ENCODE results near the gene NPY5R.

Gene NPY5R

DNA sequence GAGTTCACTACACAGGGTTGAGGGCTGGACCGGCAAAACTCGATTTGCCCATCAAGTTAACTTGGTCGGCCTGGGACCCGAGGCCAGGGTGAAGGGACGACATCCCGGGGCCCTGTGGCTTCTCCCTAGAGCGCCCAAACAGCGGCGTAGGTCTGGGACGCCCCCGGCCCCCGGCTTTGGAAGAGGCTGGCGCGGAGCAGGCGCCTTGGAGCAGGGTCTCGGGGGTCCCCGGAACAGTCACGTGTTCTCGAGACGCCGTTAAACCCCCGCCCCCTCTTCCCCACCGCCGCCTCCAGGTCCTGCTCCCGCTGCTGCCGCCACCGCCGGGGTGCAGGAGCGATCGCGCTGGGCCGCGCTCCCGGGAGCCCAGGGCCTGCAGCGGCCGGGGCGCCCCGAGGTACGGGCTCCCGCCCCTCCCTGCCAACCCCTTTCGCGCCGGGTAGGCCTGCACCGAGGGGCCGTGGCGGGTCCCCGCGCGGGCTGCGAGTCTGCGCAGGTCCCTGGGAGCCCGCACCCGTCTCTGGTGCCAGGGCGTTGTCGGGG lies at the start of gene NPY5R:
Gene NPY5R, plus strand, starts transcription at position 289 of the 543 bp plus-strand sequence. CDS start 6,382 bp downstream, outside the sequence.
- Histone ChIP-seq H3K79me2 (ENCODE audit: insufficient read depth, low read length) (no peaks in the 10 kb centered on the region), H2AFZ (ENCODE audit: low read length) (no peak within 1 kb of the TSS), H3K27me3 (ENCODE audit: insufficient read depth, low read length, poor library complexity, severe bottlenecking) (no peaks in the 10 kb centered on the region), H3K36me3 (ENCODE audit: insufficient read depth, low read length) (no peaks in the 10 kb centered on the region), H3K4me3 (ENCODE audit: low read length, poor library complexity, severe bottlenecking) (no peak within 1 kb of the TSS), H3K9me2 (replicated peaks; ENCODE audit: low read depth, low read length) (no peaks in the 10 kb centered on the region), H3K9me3 (ENCODE audit: insufficient read depth, low read depth, low read length) (no peaks in the 10 kb centered on the region), H4K20me1 (ENCODE audit: insufficient read depth, low read length, poor library complexity, severe bottlenecking) (no peaks in the 10 kb centered on the region), H3K4me2 (ENCODE audit: low read depth, low read length, poor library complexity, severe bottlenecking) (no peak within 1 kb of the TSS), H3F3A (ENCODE audit: low read depth) (no peaks in the 10 kb centered on the region), H3K9ac (ENCODE audit: low read depth, low read length, poor library complexity, severe bottlenecking) (no peak within 1 kb of the TSS), H3K4me1 (ENCODE audit: insufficient read depth, low read length, poor library complexity, severe bottlenecking) (no peaks in the 10 kb centered on the region)
- no peak for TF ChIP-seq EZH2phosphoT487 (IDR thresholded peaks at IDR 0.05; ENCODE audit: borderline replicate concordance)
- TF ChIP-seq CTCF (conservative IDR thresholded peaks at IDR 0.05; ENCODE audit: low read length): no peak

GRCh38 chr4:163295138-163295537 lies 48.6 kb upstream of the NPY5R start:
- no peaks in the 10 kb centered on the region for H3K79me2 ChIP-seq (ENCODE audit: insufficient read depth, low read length)
- no peaks in the 10 kb centered on the region for H3K36me3 ChIP-seq (ENCODE audit: insufficient read depth, low read length)
- no peak overlapping the region for H3K9ac ChIP-seq (ENCODE audit: low read depth, low read length, poor library complexity, severe bottlenecking)
- no peaks in the 10 kb centered on the region for H3K9me3 ChIP-seq (ENCODE audit: insufficient read depth, low read depth, low read length)
- no peaks in the 10 kb centered on the region for H4K20me1 ChIP-seq (ENCODE audit: insufficient read depth, low read length, poor library complexity, severe bottlenecking)
- no peaks in the 10 kb centered on the region for H3F3A ChIP-seq (ENCODE audit: low read depth)
- H3K9me2 ChIP-seq (replicated peaks; ENCODE audit: low read depth, low read length): no peaks in the 10 kb centered on the region
- no peak overlapping the region for H3K4me2 ChIP-seq (ENCODE audit: low read depth, low read length, poor library complexity, severe bottlenecking)
- H3K27me3 ChIP-seq (ENCODE audit: insufficient read depth, low read length, poor library complexity, severe bottlenecking): no peaks in the 10 kb centered on the region
- H3K4me3 ChIP-seq (ENCODE audit: low read length, poor library complexity, severe bottlenecking): no peak overlapping the region
- TF ChIP-seq CTCF (conservative IDR thresholded peaks at IDR 0.05; ENCODE audit: low read length) (no peak), EZH2phosphoT487 (IDR thresholded peaks at IDR 0.05; ENCODE audit: borderline replicate concordance) (no peak)
- H2AFZ ChIP-seq (ENCODE audit: low read length): no peak overlapping the region
- H3K4me1 ChIP-seq (ENCODE audit: insufficient read depth, low read length, poor library complexity, severe bottlenecking): no peaks in the 10 kb centered on the region

DNA sequence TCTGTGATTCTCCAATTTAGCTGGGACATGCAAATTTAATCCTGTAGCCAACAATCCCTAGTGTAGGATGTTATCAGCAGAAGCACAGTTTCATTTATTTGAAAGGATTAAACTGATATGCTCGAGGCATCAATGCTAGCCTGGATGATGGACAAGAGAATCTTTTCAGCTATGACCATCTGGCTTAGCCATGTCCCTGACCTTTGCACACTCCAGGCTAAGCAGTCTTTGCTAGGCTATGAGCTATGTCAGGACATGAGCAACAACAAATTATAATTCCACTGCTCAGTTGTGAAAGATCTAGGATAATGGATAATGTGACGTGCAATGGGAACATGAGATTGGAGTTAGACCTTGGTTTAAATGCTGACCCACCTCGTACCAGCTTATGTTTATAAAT lies 43.2 kb upstream of the NPY5R start:
- Histone ChIP-seq H2AFZ (ENCODE audit: low read length) (no peak overlapping the region), H3K9ac (ENCODE audit: low read depth, low read length, poor library complexity, severe bottlenecking) (no peak overlapping the region), H3K4me2 (ENCODE audit: low read depth, low read length, poor library complexity, severe bottlenecking) (no peak overlapping the region), H3K9me3 (ENCODE audit: insufficient read depth, low read depth, low read length) (no peaks in the 10 kb centered on the region), H3K9me2 (replicated peaks; ENCODE audit: low read depth, low read length) (no peaks in the 10 kb centered on the region), H3K27me3 (ENCODE audit: insufficient read depth, low read length, poor library complexity, severe bottlenecking) (no peaks in the 10 kb centered on the region), H3K4me1 (ENCODE audit: insufficient read depth, low read length, poor library complexity, severe bottlenecking) (no peaks in the 10 kb centered on the region), H4K20me1 (ENCODE audit: insufficient read depth, low read length, poor library complexity, severe bottlenecking) (no peaks in the 10 kb centered on the region), H3K79me2 (ENCODE audit: insufficient read depth, low read length) (no peaks in the 10 kb centered on the region), H3F3A (ENCODE audit: low read depth) (no peaks in the 10 kb centered on the region), H3K36me3 (ENCODE audit: insufficient read depth, low read length) (no peaks in the 10 kb centered on the region), H3K4me3 (ENCODE audit: low read length, poor library complexity, severe bottlenecking) (no peak overlapping the region)
- TF ChIP-seq EZH2phosphoT487 (IDR thresholded peaks at IDR 0.05; ENCODE audit: borderline replicate concordance): no peak
- TF ChIP-seq CTCF (conservative IDR thresholded peaks at IDR 0.05; ENCODE audit: low read length): no peak
